HL-60 (cell line): ENCODE data around the gene TBC1D14.

Experiments
- DNase-seq, 2 experiments: peaks; one replicate each; pipeline ENCODE4 v3.0.0-alpha.2; 2010 to 2020; ENCODE audit warnings: low read depth in 1 of 2, low spot score in 1 of 2
- H3K27ac ChIP-seq: fragments of 250-450 bp; sonication (Bioruptor Pico); replicated peaks from 2 replicates; pipeline ENCODE4 v1.5.1; 2020; ENCODE audit warnings: mild to moderate bottlenecking, moderate library complexity
- H3K27me3 ChIP-seq: fragments of 250-450 bp; sonication (Bioruptor Pico); 2 replicates; pipeline ENCODE4 v1.5.1; 2021; ENCODE audit warnings: mild to moderate bottlenecking, moderate library complexity; ENCODE audit not compliant: insufficient read depth, poor library complexity, severe bottlenecking
- H3K4me3 ChIP-seq: replicated peaks from 2 replicates; pipeline ENCODE4 v1.5.1; 2011; ENCODE audit warnings: mild to moderate bottlenecking, control low read depth, low read length; ENCODE audit not compliant: insufficient read depth
- CTCF ChIP-seq: IDR thresholded peaks from one replicate; pipeline ENCODE4 v1.5.1; 2011; ENCODE audit warnings: low read length, control low read depth, inconsistent platforms; ENCODE audit not compliant: insufficient read depth
- GABPA ChIP-seq: IDR thresholded peaks from 2 replicates; pipeline ENCODE4 v1.6.1; 2012; ENCODE audit warnings: low read depth
- POLR2AphosphoS5 ChIP-seq: IDR thresholded peaks from 2 replicates; pipeline ENCODE4 v1.6.1; 2012; ENCODE audit warnings: low read depth
- REST ChIP-seq: IDR thresholded peaks from 2 replicates; pipeline ENCODE4 v1.6.1; 2012; ENCODE audit warnings: low read depth; ENCODE audit not compliant: insufficient replicate concordance
- SPI1 ChIP-seq: IDR thresholded peaks from 2 replicates; pipeline ENCODE4 v1.6.1; 2012; ENCODE audit warnings: low read depth, mild to moderate bottlenecking, borderline replicate concordance

The TBC1D14 gene

GRCh38 chr4:6990661-6991060, 81.0 kb downstream of the TBC1D14 start:
- Histone ChIP-seq H3K27me3 (no peaks in the 10 kb centered on the region), H3K27ac (no peak overlapping the region), H3K4me3 (no peak overlapping the region)
- no peak for DNase-seq
- no peak for TF ChIP-seq CTCF
- no peak for TF ChIP-seq REST
- no peak for TF ChIP-seq SPI1
- no peak for TF ChIP-seq GABPA
- no peak for TF ChIP-seq POLR2AphosphoS5

- H3K27me3 ChIP-seq, result no peaks in the 10 kb centered on the region
- H3K4me3 ChIP-seq, result no peak overlapping the region
- TF ChIP-seq REST (no peak), SPI1 (no peak), CTCF (no peak), GABPA (no peak), POLR2AphosphoS5 (no peak)
- 0 out of 2 replicates have a peak overlapping the region, but pooled peaks have one; percentile 13 for H3K27ac ChIP-seq
- DNase-seq, result no peak
Measured at GRCh38 chr4:6991249-6991648, 81.6 kb downstream of the TBC1D14 start.

GRCh38 chr4:6991771-6992557, 82.3 kb downstream of the TBC1D14 start:
- TF ChIP-seq GABPA, result no peak
- no peak for TF ChIP-seq POLR2AphosphoS5
- TF ChIP-seq SPI1, result no peak
- TF ChIP-seq CTCF, result no peak
- TF ChIP-seq REST, result no peak
- H3K27ac ChIP-seq, result 0 out of 2 replicates have a peak overlapping the region, but pooled peaks have one; percentile 13
- H3K27me3 ChIP-seq, result no peaks in the 10 kb centered on the region
- H3K4me3 ChIP-seq, result no peak overlapping the region
- peak in 1 of 2 experiments; percentile 37 for DNase-seq
